A549 treated with AZD2906 at 1 μM for 4 hours (cell line): ENCODE data around the gene FAM168A. TPM values are rescaled to one million over a fixed set of nuclear protein-coding genes. Genes with fewer than 3 reads are reported as not detected.

Experiments used
- total RNA-seq: library from RNA; stranded (reverse); fragments of 200-300 nt; extraction: Qiagen RNA extraction; gene quantifications from 5 replicates; pipeline ENCODE4 v1.2.3, GENCODE V29; 2022

FAM168A gene, protein sequence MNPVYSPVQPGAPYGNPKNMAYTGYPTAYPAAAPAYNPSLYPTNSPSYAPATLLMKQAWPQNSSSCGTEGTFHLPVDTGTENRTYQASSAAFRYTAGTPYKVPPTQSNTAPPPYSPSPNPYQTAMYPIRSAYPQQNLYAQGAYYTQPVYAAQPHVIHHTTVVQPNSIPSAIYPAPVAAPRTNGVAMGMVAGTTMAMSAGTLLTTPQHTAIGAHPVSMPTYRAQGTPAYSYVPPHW
- total RNA-seq, result 10.3 to 15.4 TPM (median 13.8 TPM) in 5 replicates

GRCh38 chr11:73597956-73598718 is at the start of gene FAM168A:
Gene FAM168A (minus strand): TSS chr11:73598112. CDS start chr11:73468474, 129,638 bp downstream.

GRCh38 chr11:73645972-73646631 is 48.2 kb upstream of the FAM168A start, which contains the start of gene PLEKHB1:
Gene PLEKHB1 (plus strand): TSS chr11:73646581. CDS start chr11:73646609, 28 bp downstream.

GRCh38 chr11:73376160-73376802 is 221.6 kb downstream of the FAM168A start, which contains the start of gene RELT:
Gene RELT (plus strand): TSS chr11:73376399. CDS start chr11:73389137, 12,738 bp downstream.

Other genes starting within 250 kb of the FAM168A start
- 5.4 to 7.6 TPM (median 6.9 TPM) in 5 replicates for gene RELT, start 221.7 kb downstream of the FAM168A start, total RNA-seq
- gene PLEKHB1, start 48.5 kb upstream of the FAM168A start, total RNA-seq, result 0.63 to 1.0 TPM (median 0.85 TPM) in 5 replicates
- 53.9 to 69.3 TPM (median 63.3 TPM) in 5 replicates for gene RAB6A, start 163.0 kb upstream of the FAM168A start, total RNA-seq
- gene MRPL48, start 189.8 kb upstream of the FAM168A start, total RNA-seq, result 43.3 to 55.6 TPM (median 45.9 TPM) in 5 replicates